ENCODE results near the gene ZNF813.
A peak's percentile ranks its signal among the peaks of the same experiment; 100 is the strongest.
"Not testable (repeated sequence)": the region's sequence is repeated elsewhere in the genome, so short reads cannot be mapped to it uniquely, and the experiment has no call there.

The ZNF813 gene

GRCh38 chr19:53483751-53484150, 16.2 kb downstream of the ZNF813 start:
- not testable (repeated sequence) for DNase-seq (ENCODE audit: low spot score)

- DNase-seq (ENCODE audit: low spot score), result no peak
Measured at GRCh38 chr19:53485046-53486004, 17.8 kb downstream of the ZNF813 start.

GRCh38 chr19:53492153-53492552, 24.6 kb downstream of the ZNF813 start:
- no peak for DNase-seq (ENCODE audit: low spot score)

GRCh38 chr19:53497311-53498023, 29.9 kb downstream of the ZNF813 start:
- DNase-seq (ENCODE audit: low spot score), result not testable (repeated sequence)

GRCh38 chr19:53498024-53498395, 30.5 kb downstream of the ZNF813 start:
- not testable (repeated sequence) for DNase-seq (ENCODE audit: low spot score)

GRCh38 chr19:53503151-53503550, 35.6 kb downstream of the ZNF813 start:
- not testable (repeated sequence) for DNase-seq (ENCODE audit: low spot score)

GRCh38 chr19:53503671-53504364, 36.3 kb downstream of the ZNF813 start:
- DNase-seq (ENCODE audit: low spot score), result not testable (repeated sequence)

GRCh38 chr19:53504365-53504703, 36.8 kb downstream of the ZNF813 start:
- DNase-seq (ENCODE audit: low spot score), result not testable (repeated sequence)

GRCh38 chr19:53504885-53505284, 37.4 kb downstream of the ZNF813 start:
- no peak for DNase-seq (ENCODE audit: low spot score)

- no peak for DNase-seq (ENCODE audit: low spot score)
Measured at GRCh38 chr19:53506728-53507127, 39.2 kb downstream of the ZNF813 start.

- no peak for DNase-seq (ENCODE audit: low spot score)
Measured at GRCh38 chr19:53507523-53508442, 40.2 kb downstream of the ZNF813 start.

GRCh38 chr19:53509443-53509842, 41.9 kb downstream of the ZNF813 start:
- no peak for DNase-seq (ENCODE audit: low spot score)

- DNase-seq (ENCODE audit: low spot score), result no peak
Measured at GRCh38 chr19:53509845-53510244, 42.3 kb downstream of the ZNF813 start.

- no peak for DNase-seq (ENCODE audit: low spot score)
Measured at GRCh38 chr19:53511357-53511756, 43.8 kb downstream of the ZNF813 start.

- DNase-seq (ENCODE audit: low spot score), result peak; percentile 39
Measured at GRCh38 chr19:53511933-53512374, 44.4 kb downstream of the ZNF813 start.

- not testable (repeated sequence) for DNase-seq (ENCODE audit: low spot score)
Measured at GRCh38 chr19:53515047-53515446, 47.5 kb downstream of the ZNF813 start.

- no peak for DNase-seq (ENCODE audit: low spot score)
Measured at GRCh38 chr19:53517114-53517741, 49.7 kb downstream of the ZNF813 start.

- no peak for DNase-seq (ENCODE audit: low spot score)
Measured at GRCh38 chr19:53518121-53518520, 50.6 kb downstream of the ZNF813 start.

- DNase-seq (ENCODE audit: low spot score), result no peak
Measured at GRCh38 chr19:53518716-53519115, 51.2 kb downstream of the ZNF813 start.

GRCh38 chr19:53519446-53519845, 51.9 kb downstream of the ZNF813 start:
- no peak for DNase-seq (ENCODE audit: low spot score)

- DNase-seq (ENCODE audit: low spot score), result no peak
Measured at GRCh38 chr19:53520163-53520546, 52.6 kb downstream of the ZNF813 start.
